HG03097 (cell line): ENCODE data around the gene CHCHD10.

Experiments used
- ATAC-seq: cut with Tn5 transposase; IDR thresholded peaks from one replicate; pipeline ENCODE4 v1.9.1; 2021; ENCODE audit not compliant: unreplicated experiment, low FRiP score

Gene CHCHD10

DNA sequence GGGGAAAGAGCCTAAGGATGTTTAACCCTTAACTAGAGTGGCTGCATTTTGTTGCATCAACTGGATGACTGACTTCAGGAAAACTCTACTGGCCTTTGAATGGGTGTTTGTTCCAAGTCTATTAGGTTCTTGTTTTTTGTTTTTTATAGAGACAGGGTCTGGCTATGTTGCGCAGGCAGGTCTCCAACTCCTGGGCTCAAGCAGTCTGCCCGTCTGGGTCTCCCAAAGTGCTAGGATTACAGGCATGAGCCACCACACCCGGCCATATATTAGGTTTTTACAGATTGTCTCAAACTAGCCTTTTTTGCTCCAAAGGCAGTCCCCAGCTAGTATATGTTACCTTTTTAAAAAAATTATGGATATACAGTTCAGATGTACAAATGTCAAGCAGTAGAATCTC, 20.1 kb upstream of the CHCHD10 start:
- ATAC-seq, result no peak

DNA sequence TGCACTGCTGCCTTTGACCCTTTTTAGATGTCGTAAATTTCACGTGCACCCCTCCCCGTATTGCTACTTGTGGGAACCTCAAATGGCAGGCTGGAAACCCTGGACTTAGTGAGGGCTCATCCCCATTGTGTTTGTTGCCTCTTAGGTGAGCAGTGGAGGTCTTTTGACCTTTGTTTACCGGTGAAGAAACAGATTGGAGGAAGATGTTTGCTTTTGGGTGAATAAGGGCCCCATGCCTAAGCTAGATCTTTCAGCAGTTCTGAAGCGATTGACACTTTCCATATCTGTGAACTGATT, 19.8 kb upstream of the CHCHD10 start:
- ATAC-seq, result peak; percentile 12

DNA sequence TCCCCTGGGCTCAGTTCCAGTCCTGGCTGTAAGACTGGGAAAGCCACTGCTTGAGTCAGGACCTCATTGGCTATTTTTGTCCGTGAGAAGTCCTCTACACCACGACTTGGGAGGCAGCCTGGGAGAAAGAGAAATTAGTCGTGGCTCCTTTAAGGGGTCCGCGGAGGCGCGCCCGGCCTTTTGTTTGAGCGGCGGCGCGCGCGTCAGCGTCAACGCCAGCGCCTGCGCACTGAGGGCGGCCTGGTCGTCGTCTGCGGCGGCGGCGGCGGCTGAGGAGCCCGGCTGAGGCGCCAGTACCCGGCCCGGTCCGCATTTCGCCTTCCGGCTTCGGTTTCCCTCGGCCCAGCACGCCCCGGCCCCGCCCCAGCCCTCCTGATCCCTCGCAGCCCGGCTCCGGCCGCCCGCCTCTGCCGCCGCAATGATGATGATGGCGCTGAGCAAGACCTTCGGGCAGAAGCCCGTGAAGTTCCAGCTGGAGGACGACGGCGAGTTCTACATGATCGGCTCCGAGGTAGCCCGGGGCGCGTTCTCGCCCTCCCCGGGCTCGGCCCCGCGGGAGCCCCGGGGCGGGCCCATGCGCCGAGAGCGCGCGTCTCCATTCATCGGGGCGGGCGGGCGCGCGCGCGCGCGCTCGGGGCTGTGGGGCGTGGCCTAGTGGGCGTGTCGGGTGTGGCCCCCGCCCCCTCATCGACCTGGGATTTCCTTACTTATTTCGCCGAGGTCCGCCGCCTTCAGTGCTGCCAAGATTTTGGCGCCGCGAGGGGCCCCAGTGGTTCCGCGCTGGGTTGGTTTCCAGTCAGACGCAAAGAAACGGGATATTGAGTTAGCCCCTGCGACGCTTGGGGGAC, 19.2 kb upstream of the CHCHD10 start, which contains the start of gene SMARCB1:
SMARCB1 (plus strand) TSS at position 215 of the 848 bp plus-strand sequence; CDS start at position 419, 204 bp downstream.
- ATAC-seq, result peak; percentile 56

- peak; percentile 5 for ATAC-seq
Observed at GRCh38 chr22:23786261-23786710, 18.5 kb upstream of the CHCHD10 start.

GRCh38 chr22:23784215-23784732, 16.5 kb upstream of the CHCHD10 start:
- no peak for ATAC-seq

GRCh38 chr22:23783265-23784150, 15.7 kb upstream of the CHCHD10 start:
- ATAC-seq, result no peak

DNA sequence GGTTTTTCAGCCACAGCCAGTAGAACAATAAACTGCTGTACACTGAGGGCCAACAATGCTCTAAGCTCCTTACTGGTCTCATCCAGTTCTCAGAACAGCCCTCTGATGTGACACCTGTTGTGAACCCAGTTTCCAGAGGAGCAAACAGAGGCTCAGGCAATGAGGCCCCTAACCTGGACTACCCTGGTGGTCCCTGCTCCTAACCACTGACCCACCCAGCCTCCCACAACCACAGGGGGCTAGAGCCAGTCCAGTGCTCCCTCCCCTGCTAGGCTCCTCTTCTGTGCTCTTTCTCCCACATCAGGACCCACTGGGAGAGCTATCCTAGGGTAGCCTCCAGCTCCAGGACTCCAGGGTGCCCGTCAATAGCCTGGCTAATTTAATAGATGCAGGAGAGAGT, 14.9 kb upstream of the CHCHD10 start:
- no peak for ATAC-seq

- ATAC-seq, result no peak
Observed at GRCh38 chr22:23782252-23782651, 14.5 kb upstream of the CHCHD10 start.

DNA sequence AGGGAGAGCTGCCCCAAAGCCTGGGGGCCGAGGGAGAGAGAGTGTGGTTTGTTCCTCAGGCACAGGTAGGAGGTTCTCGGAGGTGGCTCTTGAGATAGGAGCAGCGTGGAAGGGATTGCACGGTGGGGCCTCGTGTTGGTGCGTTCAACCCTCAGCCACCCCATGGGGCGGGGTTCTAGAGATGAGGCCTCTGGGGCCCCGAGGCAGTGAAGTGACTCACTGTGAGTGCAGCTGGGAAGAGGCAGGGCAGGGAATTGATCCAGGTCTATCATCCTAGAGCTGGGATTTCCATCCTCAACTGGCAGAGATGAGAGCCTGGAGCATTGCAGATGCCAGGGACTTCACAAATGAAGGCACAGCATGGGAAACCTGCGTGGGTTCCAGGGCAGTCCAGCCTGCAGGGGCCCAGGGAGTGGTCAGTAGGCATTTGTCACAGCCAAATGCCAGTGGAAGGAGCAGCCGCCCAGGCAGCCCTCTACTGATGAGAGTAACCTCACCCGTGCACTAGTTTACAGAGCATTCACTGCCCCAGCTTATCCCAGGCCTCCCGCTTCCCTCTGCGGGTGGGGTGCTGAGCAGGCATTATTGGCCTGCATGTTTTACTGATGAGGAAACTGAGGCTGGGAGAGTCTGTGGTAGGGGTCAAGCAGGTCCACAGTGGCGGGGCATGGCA, 13.9 kb upstream of the CHCHD10 start:
- no peak for ATAC-seq

GRCh38 chr22:23781065-23781464, 13.3 kb upstream of the CHCHD10 start:
- no peak for ATAC-seq

- ATAC-seq, result no peak
Observed at GRCh38 chr22:23780146-23780748, 12.5 kb upstream of the CHCHD10 start.

GRCh38 chr22:23779731-23780130, 12.0 kb upstream of the CHCHD10 start:
- no peak for ATAC-seq

DNA sequence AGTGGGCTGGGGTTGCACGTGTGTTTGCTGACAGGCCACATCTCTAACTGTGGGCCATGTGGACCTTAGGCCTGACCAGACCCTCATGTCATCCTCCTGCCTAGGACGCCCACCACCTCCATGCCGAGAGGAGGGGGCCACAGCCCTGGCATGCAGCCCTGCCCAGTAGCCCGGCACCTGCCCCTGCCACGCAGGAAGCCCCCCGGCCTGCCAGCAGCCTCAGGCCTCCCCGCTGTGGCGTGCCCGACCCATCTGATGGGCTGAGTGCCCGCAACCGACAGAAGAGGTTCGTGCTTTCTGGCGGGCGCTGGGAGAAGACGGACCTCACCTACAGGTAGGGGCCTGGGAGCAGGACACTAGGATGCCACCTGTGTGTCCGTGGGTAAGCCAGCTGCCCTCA, 11.3 kb upstream of the CHCHD10 start:
- no peak for ATAC-seq

DNA sequence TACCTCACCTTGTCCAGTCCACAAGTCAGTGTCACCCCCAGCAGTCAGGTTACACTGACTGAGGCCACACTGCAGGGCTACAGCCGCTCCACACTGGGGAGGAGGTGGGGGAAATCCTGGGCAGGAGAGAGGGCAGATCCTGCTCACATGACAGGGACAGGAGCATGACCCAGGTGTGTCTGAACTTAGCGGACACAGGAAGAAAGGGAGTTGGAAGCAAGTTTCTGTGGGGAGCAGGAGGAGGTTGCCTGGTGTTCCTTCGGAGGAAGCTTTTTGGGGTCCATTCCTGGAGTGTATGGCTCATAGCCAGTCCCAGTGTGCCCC, 10.8 kb upstream of the CHCHD10 start:
- ATAC-seq, result no peak

- no peak for ATAC-seq
Observed at GRCh38 chr22:23777776-23778576, 10.2 kb upstream of the CHCHD10 start.

GRCh38 chr22:23775779-23776375, 8.1 kb upstream of the CHCHD10 start:
- ATAC-seq, result no peak

GRCh38 chr22:23774922-23775436, 7.2 kb upstream of the CHCHD10 start:
- ATAC-seq, result no peak

- no peak for ATAC-seq
Observed at GRCh38 chr22:23774114-23774921, 6.5 kb upstream of the CHCHD10 start.
